H1 (cell line): ENCODE measurements around the gene COL20A1. TPM values are rescaled to one million over a fixed set of nuclear protein-coding genes. Genes with fewer than 3 reads are reported as not detected.

Experiments
- MAX ChIP-seq: IDR thresholded peaks from 2 replicates; pipeline ENCODE4 v1.6.1; 2012; ENCODE audit warnings: inconsistent platforms
- RNF2 ChIP-seq: fragments of 200-900, 300-1000 bp; sonication (generic); IDR thresholded peaks from 2 replicates; pipeline ENCODE4 v1.7.1; 2016; ENCODE audit warnings: borderline replicate concordance, low read depth, mild to moderate bottlenecking, antibody characterized with exemption, low read length; ENCODE audit not compliant: poor library complexity, severe bottlenecking; ENCODE audit errors: missing control alignments
- YY1 ChIP-seq: IDR thresholded peaks from 2 replicates; pipeline ENCODE4 v1.6.1; 2011; ENCODE audit warnings: low read depth, mild to moderate bottlenecking, low read length
- polyA plus RNA-seq, 7 experiments: library from polyadenylated mRNA; depleted of rRNA in 3 of 7; stranded (reverse) in 5 of 7; unstranded in 2 of 7; fragments of >200 nt in 5 of 7; fragments of 200-250 nt in 2 of 7; gene quantifications; 1 replicate in 5 of 7; 2 replicates in 1 of 7; 4 replicates in 1 of 7; pipeline versions ENCODE4 v1.2.1 to v1.2.3, GENCODE V29; 2011 to 2013; ENCODE audit warnings: missing spikeins in 2 of 7, mixed read lengths in 2 of 7
- total RNA-seq: library from RNA; stranded (reverse); fragmentation: NEBNext Ultra II Directional; extraction: Animal tissue kit (Norgen Biotek cat#: 25700); gene quantifications from 2 replicates; pipeline ENCODE4 v1.2.1, GENCODE V29; 2021

The COL20A1 gene
- total and polyA plus RNA-seq, 2 of the 8 experiments (the other 6 are each of a cell fraction or from before 2014, with no cell fraction given): 0.19 to 0.21 TPM

- TF ChIP-seq MAX (no peak), RNF2 (no peak), YY1 (no peak)
- TF ChIP-seq, all 59 proteins: peak for 0
These were observed 1.5 kb downstream of the COL20A1 start (continued) for GRCh38 chr20:63294536-63294900.
